Measurements from ENCODE around the gene PTTG1IP.
A peak's percentile ranks its signal among the peaks of the same experiment; 100 is the strongest.

The PTTG1IP gene

DNA sequence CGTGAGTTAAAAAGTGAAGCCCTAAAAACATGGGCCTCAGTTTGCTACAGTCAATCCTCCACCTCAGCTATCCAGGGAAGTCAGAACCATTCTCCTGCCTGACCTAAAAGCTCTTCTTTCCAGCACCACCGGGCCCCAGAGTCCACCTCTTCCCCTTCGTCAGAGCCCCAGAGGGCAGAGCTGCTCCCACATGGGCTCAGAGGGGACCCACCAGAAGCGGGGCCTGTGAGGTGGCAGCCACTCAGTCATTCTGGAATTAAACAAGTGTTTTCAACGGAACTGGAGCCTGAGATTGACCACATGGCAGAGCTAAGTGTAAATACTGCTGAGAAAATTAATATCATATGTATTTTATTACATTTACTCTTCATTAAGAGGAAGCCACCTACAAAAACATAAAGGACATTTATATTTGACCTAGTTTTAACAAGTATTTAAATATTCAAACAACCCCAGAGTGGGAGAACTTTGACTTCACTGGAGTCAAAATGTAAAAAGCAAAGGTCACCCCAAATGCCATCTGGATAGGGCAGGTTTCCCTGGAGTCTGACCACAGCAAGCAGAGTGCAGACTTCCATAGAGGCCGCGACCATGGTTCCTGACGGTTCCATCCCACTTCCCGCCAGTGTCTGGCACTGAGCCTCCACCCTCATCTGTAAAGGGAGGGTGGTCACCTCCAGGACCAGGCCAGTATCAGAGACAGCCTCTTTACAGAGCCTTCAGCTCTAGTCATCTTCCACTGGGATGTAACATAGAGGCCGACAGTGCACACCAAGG, 57.5 kb downstream of the PTTG1IP start:
- peak in 1 of 10 donors; percentile 85 for DNase-seq
- intact Hi-C loops (cut with DNase I), result loop anchor here (5.0 to 10.0 kb wide), 2 partner anchors 56 to 259 kb away; partner anchors contain the start of genes ADARB1 and PTTG1IP

DNA sequence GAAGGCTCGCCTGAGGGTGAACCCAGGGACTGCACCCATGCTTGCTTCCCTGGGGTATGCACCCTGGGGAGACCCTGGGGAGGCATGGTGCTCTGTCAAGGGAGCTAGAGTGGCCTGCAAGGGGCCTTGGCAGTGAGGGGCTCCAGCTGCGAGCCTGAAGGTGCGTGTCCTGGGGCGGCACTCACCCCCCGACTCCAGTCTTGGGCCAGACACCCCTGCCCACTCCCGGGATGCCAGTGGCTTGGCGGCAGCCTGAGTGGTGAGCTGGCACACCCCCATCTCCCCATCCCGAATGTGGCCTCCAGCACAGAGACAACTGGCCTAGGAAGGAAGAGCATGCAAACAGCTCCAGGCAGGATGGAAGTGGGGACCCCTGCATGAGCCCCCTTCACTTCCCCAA, 58.3 kb downstream of the PTTG1IP start:
- intact Hi-C loops (cut with DNase I), result loop anchor here (5.0 to 10.0 kb wide), 2 partner anchors 57 to 260 kb away; partner anchors contain the start of genes ADARB1 and PTTG1IP
- peak in 1 of 10 donors; percentile 59 for DNase-seq

DNA sequence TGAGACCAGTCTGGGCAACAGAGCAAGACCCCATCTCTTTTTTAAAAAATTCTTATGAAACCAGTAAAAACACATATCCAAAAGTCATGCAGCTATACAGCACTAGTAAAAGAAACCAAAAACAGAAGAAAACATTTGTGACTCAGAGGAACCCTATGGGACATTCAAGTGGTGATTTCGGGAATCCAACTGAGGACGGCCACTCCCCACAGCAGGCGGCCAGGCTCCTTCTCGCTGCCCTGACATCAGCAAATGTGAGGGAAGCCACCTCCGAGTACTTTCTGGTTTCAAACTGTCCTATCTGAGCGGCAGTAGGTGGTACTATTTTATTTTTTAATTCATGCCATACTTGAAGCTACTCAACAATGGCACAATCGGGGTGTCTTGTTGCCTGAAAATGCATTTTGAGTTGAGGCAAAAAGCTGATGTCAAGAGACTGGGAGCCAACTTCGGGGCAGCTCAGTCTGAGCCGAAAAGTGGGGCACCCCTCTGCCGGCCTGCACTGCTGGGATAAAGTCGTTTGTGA, 58.9 kb downstream of the PTTG1IP start:
- intact Hi-C loops (cut with DNase I), result loop anchor here (5.0 to 10.0 kb wide), 2 partner anchors 58 to 260 kb away; partner anchors contain the start of genes ADARB1 and PTTG1IP
- peak in 1 of 10 donors; percentile 59 for DNase-seq

DNA sequence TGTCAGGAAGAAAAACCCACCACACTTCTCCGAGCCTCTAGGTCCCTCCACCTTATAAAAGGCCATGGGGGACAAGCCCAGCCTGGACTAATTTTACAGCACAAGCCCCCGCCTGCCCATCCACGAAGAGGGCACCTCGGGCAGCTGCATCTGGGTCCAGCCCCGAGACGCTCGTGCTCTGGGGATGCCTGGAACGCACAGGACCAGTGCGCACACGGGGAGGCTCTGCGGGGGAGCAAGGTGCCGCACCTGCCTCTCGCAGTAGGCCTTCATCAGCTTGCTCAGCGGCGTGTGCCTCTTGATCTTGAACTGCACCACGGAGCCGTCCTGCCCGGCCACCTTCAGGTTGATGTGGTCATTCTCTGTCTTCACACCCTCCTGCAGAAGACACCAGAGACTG, 59.8 kb downstream of the PTTG1IP start:
- DNase-seq, result peak in 1 of 10 donors; percentile 59
- intact Hi-C loops (cut with DNase I), result loop anchor here (10.0 kb wide), 1 partner anchor 261 kb away; the partner anchor contains the start of gene ADARB1

DNA sequence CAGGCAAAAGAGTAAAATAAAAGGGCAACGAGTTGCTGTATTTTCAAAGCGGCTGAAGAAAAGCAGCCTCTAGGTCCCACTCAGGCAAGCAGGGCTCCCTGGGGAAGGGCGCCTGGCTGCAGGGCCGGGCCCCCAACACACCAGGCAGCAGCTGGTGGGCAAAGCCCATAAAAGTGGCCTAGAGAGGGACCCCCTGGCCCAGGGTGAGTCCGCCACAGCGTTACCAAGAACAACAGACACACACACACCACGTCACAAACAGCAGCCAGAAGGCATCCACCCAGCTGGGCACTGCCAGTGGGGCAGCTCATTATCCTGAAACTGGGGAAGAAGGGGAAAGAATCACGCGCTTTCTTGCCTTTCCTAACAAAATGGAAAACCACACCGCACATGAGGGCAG, 60.3 kb downstream of the PTTG1IP start:
- DNase-seq, result peak in 1 of 10 donors; percentile 68
- intact Hi-C loops (cut with DNase I), result loop anchor here (10.0 kb wide), 1 partner anchor 262 kb away; the partner anchor contains the start of gene ADARB1

DNA sequence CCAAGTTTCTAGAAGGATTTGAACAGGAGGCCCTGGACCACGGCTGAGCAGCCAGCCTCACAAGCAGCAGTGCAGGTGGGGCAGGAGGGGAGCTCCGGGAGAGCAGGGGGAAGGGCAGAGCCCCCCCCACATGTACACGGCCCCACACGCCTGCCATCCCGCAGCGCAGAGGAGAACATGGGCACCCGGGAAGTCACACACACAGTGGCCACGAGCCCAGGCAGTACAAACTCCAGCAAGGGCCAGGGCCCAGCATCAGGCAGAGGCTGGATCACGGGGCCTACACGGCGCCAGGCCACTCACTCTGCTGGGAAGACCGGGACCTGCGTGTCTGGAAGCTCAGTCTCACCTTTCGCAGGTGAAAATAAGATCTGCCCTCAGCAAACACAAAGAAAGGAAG, 60.9 kb downstream of the PTTG1IP start:
- intact Hi-C loops (cut with DNase I), result loop anchor here (10.0 kb wide), 1 partner anchor 262 kb away; the partner anchor contains the start of gene ADARB1
- peak in 1 of 10 donors; percentile 41 for DNase-seq

DNA sequence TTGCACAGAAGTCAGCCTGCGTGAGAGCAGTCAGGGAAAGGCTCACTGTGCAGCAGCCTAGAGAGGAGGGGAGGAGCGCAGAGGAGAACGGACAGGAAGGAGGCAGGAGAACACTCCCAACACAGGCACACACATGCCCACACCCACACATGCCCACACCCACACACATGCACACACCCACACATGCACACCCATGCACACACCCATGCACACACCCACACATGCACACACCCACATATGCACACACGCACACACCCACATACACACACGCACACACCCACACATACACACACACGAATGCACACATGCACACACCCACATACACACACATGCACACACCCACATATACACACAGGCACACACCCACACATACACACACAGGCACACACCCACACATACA, 62.7 kb downstream of the PTTG1IP start:
- intact Hi-C loops (cut with DNase I), result loop anchor here (10.0 kb wide), 1 partner anchor 264 kb away; the partner anchor contains the start of gene ADARB1
- DNase-seq, result peak in 1 of 10 donors; percentile 46

DNA sequence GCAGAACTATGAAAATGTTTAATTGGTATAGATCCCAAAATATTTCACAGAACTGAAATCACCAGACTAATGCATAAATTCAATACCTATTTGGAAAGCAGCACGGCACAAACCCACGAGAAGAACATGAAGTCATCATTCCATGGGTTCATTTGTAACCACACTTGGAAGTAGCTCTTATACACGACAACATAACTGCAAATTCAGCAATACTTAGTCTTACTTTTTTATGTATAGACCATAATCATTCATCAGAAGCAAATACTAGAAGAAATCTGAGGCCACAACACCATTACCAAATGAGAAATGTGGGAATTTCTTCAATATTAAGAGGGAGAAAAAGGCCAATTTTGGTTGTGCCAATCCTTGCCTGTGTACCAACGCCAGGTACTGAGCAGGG, 67.6 kb downstream of the PTTG1IP start:
- intact Hi-C loops (cut with DNase I), result no loop called here
- DNase-seq, result no peak

DNA sequence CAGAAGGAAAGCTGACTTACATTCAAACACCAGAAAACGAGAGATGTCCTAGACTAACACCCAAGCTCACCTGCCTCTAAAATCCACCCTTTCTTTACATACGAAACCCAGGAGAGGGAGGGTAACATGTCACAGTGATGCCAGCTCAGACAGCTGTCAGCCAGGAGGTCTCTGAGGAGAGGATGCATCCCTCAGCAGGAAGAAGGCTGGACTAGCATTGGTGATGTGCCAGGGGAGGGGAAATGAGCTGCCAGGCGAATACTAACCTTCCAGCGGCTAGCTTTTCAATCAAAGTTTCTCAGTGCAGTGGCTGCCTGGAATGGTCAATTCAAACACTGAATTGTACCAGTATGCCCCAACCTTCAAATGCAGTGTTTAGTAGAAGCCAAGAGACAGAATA, 68.3 kb downstream of the PTTG1IP start:
- intact Hi-C loops (cut with DNase I), result no loop called here

DNA sequence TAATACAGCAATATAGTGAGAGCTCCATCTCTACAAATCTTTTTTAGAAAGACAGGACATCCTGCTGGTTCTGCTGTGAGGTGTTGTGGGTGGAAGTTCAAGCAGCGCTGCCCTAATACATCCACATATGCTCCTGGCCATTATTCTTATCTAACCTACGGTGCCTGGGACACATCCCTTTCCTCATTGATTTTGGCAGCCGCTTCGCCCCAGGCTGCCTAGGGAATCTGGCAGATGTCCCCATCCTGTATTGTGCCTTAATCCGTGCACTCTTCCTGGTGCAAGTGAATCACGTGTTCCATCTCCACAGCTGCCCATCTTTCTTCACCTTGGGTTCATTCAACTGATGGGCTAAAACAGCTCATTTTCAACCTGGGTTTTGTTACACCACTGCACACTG, 68.7 kb downstream of the PTTG1IP start:
- no peak for DNase-seq
- intact Hi-C loops (cut with DNase I), result loop anchor here (5.0 kb wide), 1 partner anchor 68 kb away; the partner anchor contains the start of gene PTTG1IP

More for the DNA sequence above, 68.3 kb downstream of the PTTG1IP start:
- DNase-seq, result no peak

DNA sequence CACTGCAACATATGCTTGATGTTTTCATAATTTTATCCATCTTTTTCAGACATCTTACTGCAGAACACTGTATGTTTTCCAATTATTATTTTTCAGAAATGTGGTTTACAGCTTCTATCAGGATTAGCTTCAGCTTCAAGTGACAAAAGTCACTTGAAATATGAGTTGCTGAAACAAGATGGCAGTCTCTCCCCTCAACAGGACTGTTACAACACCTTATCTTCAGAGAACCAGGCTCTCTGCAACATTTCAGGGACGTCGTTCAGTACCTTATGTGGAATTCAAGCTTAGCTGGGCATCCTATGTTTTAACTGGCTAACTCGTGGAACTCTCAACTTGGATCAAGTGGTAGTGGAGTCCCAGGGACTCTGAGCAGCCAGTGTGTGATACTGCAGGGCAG, 69.8 kb downstream of the PTTG1IP start:
- no peak for DNase-seq
- intact Hi-C loops (cut with DNase I), result loop anchor here (5.0 kb wide), 1 partner anchor 69 kb away; the partner anchor contains the start of gene PTTG1IP

DNA sequence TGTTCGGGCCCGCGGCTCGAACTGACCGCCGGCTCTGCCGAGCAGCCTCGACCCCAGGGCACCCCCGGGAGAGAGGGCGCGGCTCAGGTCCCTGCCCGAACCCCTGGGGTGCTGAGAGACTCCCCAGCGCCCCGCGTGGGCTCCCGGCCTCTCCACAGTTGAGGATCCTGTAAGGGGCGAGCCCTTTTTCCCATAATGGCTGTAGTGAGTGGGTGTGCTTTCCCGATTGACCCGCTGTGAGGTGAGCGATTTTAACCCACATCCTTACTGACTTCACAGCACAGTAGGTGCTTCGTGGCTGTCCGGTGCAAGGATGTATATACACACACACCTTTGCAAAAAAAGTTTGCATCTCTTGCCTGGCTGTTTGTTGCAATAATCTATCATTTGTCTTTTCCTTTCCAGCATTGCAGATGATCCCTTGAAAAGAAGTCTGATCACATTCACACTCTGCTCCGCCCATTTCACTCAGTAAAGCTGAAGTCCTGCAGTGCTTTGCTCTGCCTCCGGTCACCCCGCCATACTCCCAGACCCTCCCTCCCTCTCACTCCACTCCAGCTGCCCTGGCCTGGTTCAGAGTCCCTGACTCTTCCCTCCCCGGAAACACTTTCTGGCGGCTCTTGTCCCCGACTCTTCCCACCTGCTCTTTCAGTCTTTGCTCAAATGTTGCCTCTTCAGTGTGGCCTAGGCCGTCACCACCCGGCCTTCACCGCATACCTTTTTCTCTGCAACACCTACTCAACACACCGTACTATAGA, 70.9 kb downstream of the PTTG1IP start:
- intact Hi-C loops (cut with DNase I), result loop anchor here (5.0 kb wide), 1 partner anchor 70 kb away; the partner anchor contains the start of gene PTTG1IP
- no peak for DNase-seq

DNA sequence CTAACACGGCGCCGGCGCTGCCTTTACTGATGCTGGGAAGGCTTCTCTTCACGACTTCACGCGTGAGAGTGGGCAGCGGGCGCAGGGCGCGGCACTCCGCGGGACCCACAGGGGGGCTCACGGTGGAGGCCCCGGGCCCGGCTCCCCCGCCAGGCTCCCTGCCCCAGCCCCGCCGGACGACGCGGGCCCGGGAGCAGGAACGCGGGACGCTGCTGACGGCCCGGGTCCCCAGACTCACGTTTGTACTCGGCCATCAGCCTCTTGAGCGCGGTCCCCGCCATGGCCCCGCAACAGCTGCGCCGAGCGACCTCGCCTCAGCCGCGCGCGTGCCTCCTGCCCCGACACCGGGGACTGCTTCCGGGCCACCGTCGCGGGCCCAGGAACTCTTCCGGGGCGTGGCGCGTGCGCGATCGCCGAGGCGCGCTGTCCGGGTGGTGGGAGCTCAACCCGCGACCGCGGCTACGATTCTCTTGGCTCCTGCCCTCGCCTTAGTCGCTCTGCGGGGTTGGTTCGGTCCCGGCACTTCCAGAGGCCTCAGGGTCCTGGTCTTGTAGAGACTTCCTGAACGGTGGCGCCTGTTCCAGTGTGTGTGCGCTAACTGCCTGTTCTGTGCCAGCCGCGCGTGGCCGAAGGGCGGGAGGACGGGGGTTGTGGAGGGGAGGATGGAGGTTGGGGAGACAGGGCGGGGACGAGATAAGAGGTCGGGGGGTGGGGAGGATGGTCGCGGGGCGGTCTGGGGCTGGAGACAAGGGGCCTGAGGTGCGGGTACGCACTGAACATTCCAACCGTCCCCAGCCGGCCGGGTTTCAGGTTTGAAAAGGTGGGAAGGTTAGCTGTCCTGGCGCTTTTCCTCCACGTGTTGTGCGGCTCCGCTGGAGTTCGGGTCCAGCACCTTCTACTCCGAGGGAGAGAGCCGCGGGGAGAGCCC, 71.8 kb downstream of the PTTG1IP start, which contains the start of gene UBE2G2:
Gene UBE2G2 (minus strand): TSS at position 353 of the 928 bp plus-strand sequence. CDS start 72 bp downstream, at position 281.
- intact Hi-C loops (cut with DNase I), result loop anchor here (2.0 to 5.0 kb wide), 2 partner anchors 17 to 71 kb away; partner anchors contain the start of genes PTTG1IP and SUMO3
- DNase-seq, result peak; percentile 73 to 97 (median 82)

DNA sequence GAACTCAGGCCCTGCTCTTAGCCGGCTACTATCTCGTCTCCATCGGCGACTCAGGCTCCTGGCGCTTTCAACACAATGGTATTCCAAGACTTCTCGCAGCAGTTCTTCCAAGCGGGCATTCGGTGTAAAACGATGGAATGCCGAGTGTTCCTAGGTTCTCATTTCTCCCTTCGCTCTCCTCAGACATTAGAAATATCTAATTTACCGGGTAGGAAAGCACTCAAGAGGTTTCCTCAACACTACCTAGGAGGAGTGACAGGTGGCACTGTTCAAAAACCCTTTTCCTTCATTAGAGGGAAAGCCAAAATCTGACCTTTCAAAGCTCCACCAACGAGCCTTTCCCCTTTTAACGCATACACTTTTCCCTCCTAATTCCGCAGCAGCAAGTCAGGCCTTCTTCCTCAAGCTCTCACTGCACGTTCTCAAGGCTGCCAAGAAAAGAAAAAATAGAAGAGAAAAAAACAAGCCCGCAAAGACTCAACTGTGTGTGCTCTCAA, 72.5 kb downstream of the PTTG1IP start:
- intact Hi-C loops (cut with DNase I), result loop anchor here (2.0 to 5.0 kb wide), 2 partner anchors 18 to 71 kb away; partner anchors contain the start of genes PTTG1IP and SUMO3

DNA sequence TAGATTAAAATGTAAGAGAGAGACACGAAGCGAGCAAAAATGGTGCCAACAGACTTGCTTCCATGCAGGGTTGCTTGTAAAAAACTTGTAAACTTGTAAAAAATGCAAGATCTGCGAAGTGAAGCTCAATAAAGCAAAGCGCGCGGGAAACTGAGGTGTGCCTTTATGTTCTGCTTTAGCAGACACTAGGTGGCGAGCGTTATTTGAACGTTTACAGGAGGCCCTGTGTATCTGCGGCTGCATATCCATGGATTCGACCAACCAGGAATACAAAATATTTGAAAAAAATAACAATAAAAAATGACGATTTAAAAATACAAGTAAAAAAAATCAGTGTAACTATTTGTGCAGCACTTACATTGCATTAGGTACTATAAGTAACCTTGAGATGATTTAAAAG, 73.4 kb downstream of the PTTG1IP start:
- intact Hi-C loops (cut with DNase I), result loop anchor here (2.0 to 5.0 kb wide), 2 partner anchors 19 to 72 kb away; partner anchors contain the start of genes PTTG1IP and SUMO3
- no peak for DNase-seq

More for the DNA sequence above, 72.5 kb downstream of the PTTG1IP start:
- no peak for DNase-seq

DNA sequence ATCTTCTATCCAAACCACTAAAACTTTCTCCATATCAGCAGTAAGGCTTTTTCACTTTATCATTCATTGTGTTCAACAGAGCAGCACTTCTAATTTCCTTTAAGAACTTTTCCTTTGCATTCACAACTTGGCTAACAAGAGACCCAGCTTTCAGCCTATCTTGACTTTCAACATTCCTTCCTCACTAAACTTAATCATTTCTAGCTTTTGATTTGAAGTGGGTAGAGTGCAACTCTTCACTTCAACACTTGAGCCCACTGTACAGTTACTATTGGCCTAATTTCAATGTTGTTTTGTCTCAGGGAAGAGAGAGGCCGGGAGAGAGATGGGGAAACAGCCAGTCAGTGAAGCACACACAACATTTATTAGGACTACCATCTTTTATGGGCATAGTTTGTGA, 73.8 kb downstream of the PTTG1IP start:
- intact Hi-C loops (cut with DNase I), result loop anchor here (2.0 to 5.0 kb wide), 2 partner anchors 19 to 73 kb away; partner anchors contain the start of genes PTTG1IP and SUMO3
- no peak for DNase-seq
